Esophagus squamous epithelium (tissue), 5 donors: ENCODE measurements around the gene DEPDC5. TPM values are rescaled to one million over a fixed set of nuclear protein-coding genes. Genes with fewer than 3 reads are reported as not detected.
A peak's percentile ranks its signal among the peaks of the same experiment; 100 is the strongest.

Experiments used
- DNase-seq: peaks from one replicate; lab custom pipeline; 2025; lab: John Stamatoyannopoulos, UW
- H3K27ac ChIP-seq, 4 donors: fragments of 200-600 bp; sonication (generic); one replicate each; pipeline ENCODE4 v1.5.1; 2016 to 2019; ENCODE audit warnings: mild to moderate bottlenecking in 1 of 4
- H3K27me3 ChIP-seq, 4 donors: fragments of 200-600 bp; sonication (generic); 1 replicate in 3 of 4; 2 replicates in 1 of 4; pipeline versions ENCODE4 v1.5.1 to v1.6.0; 2017 to 2021; ENCODE audit warnings: antibody characterized with exemption in 1 of 4
- H3K36me3 ChIP-seq, 3 donors: fragments of 200-600 bp; sonication (generic); one replicate each; pipeline ENCODE4 v1.5.1; 2016 to 2019
- H3K4me1 ChIP-seq, 3 donors: fragments of 200-600 bp; sonication (generic); one replicate each; pipeline ENCODE4 v1.5.1; 2017 to 2019
- H3K4me3 ChIP-seq, 4 donors: fragments of 200-600 bp; sonication (generic); 1 replicate in 3 of 4; 2 replicates in 1 of 4; pipeline ENCODE4 v1.5.1; 2016 to 2019; ENCODE audit warnings: mild to moderate bottlenecking in 2 of 4, moderate library complexity in 1 of 4
- H3K9me3 ChIP-seq, 3 donors: fragments of 200-600 bp; sonication (generic); one replicate each; pipeline ENCODE4 v1.5.1; 2016 to 2019
- POLR2A ChIP-seq, 4 donors: fragments of 450-650 bp; IDR thresholded peaks; one replicate each; pipeline ENCODE4 v1.6.1; 2017; ENCODE audit warnings: antibody characterized with exemption in 4 of 4, mild to moderate bottlenecking in 4 of 4, moderate library complexity in 3 of 4
- WGBS, 2 donors: methylation state at CpG; one replicate each; pipeline ENCODE4 v1.1.5; 2018; 5-methylcytosine and 5-hydroxymethylcytosine counted together
- intact Hi-C: fragments of 100-400 bp; cut with DNase I; formaldehyde crosslinking; loops from one replicate; pipeline ENCODE4 v1.15.0; 2022
- total RNA-seq, 4 donors: library from RNA; depleted of rRNA; stranded (reverse); fragments of >200 nt; gene quantifications; one replicate each; pipeline ENCODE4 v1.1.0, GENCODE V29; 2016
- TF ChIP-seq, protein P1 (sequence below), 6 experiments: fragments of 450-650 bp in 4 of 6; fragments of 200-600 bp in 2 of 6; sonication (generic) in 2 of 6; IDR thresholded peaks; one replicate each; pipeline ENCODE4 v1.5.1; 2016 to 2019; ENCODE audit warnings: antibody characterized with exemption in 6 of 6, mild to moderate bottlenecking in 4 of 6, moderate library complexity in 4 of 6
- donor health status: DM: yes; HTN: yes; CAD: no.

Gene DEPDC5
- total RNA-seq, 4 donors from 2014 or later: 9.0 to 22.5 (median 15.0) TPM

DNA sequence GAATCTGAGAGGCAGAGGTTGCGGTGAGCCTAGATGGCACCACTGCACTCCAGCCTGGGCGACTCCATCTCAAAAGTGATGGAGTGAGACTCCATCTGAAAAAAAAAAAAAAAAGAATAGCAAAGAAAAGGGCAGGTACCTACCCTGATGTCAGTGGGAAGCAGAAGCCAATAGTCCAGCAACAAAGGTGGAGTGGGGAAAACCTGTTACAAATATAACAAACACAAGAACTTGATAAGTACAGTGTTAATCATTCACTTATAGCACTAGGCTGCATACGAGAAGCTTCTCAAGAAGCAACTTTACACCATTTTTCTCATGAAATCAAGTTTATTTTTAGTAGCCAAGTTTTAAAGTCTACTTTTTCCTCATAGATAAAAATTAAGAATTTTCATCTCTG, 128.0 kb downstream of the DEPDC5 start:
- H3K36me3 ChIP-seq: peaks cover 0 to 96% (median 5%) of the 10 kb centered on the region in 3 donors
- 94 to 97% methylated on average over 3 of the region's 3 CpGs for WGBS, 2 donors
- H3K4me1 ChIP-seq: no peaks in the 10 kb centered on the region
- DNase-seq: no peak
- H3K27ac ChIP-seq: no peak overlapping the region
- no peaks in the 10 kb centered on the region for H3K27me3 ChIP-seq
- no peaks in the 10 kb centered on the region for H3K9me3 ChIP-seq
- no peak overlapping the region for H3K4me3 ChIP-seq
- no peak for TF ChIP-seq POLR2A (IDR thresholded peaks at IDR 0.05)
- TF ChIP-seq, protein P1, sequence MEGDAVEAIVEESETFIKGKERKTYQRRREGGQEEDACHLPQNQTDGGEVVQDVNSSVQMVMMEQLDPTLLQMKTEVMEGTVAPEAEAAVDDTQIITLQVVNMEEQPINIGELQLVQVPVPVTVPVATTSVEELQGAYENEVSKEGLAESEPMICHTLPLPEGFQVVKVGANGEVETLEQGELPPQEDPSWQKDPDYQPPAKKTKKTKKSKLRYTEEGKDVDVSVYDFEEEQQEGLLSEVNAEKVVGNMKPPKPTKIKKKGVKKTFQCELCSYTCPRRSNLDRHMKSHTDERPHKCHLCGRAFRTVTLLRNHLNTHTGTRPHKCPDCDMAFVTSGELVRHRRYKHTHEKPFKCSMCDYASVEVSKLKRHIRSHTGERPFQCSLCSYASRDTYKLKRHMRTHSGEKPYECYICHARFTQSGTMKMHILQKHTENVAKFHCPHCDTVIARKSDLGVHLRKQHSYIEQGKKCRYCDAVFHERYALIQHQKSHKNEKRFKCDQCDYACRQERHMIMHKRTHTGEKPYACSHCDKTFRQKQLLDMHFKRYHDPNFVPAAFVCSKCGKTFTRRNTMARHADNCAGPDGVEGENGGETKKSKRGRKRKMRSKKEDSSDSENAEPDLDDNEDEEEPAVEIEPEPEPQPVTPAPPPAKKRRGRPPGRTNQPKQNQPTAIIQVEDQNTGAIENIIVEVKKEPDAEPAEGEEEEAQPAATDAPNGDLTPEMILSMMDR (IDR thresholded peaks at IDR 0.05): no peak
- intact Hi-C loops: no loop called here

DNA sequence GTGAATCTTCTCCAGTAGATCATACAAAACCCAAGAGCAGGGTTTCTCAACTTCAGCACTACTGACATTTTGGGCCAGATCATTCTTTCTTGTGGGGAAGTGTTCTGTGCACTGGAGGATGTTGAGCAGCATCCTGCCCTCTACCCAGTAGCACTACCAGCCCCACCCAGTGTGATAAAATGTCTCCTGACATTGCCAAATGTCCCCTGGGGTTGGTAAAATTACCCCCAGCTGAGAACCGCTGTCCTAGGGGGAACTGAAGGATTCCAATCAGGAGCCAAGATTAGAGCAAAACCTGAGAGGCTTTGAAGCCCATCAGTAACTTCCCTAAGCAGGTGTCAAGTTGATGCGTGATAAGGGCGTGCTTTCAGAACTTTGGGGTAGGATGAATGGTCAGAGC, 129.2 kb downstream of the DEPDC5 start:
- intact Hi-C loops: no loop called here

DNA sequence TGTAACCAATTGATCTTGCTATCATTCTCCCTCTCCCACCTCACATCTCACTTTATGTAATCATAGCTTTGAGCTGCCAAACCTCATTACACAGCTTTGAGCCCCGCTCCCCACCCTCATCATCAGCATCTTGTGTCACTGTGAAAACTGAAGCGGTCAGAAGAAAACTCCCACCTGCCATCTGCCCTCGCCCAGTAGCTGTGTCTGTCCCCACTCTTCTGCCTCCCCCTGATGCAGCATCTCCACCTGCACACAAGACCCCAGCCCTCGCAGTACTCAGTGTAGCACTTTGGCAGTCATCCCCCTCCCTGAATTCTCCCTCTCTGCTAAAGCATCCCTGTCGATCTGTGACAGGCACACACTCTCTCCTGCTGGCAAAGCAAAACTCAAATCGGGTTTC, 130.2 kb downstream of the DEPDC5 start:
- no peaks in the 10 kb centered on the region for H3K27me3 ChIP-seq
- no peak overlapping the region for H3K4me3 ChIP-seq
- no peak for DNase-seq
- TF ChIP-seq, protein P1 (IDR thresholded peaks at IDR 0.05): no peak
- TF ChIP-seq POLR2A (IDR thresholded peaks at IDR 0.05): no peak
- peaks cover 0 to 92% (median 5%) of the 10 kb centered on the region in 3 donors for H3K36me3 ChIP-seq
- H3K27ac ChIP-seq: no peak overlapping the region
- WGBS, 2 donors: 93 to 94% methylated on average over 6 of the region's 6 CpGs
- no peaks in the 10 kb centered on the region for H3K9me3 ChIP-seq
- H3K4me1 ChIP-seq: no peaks in the 10 kb centered on the region
- intact Hi-C loops: no loop called here

More for the DNA sequence above, 129.2 kb downstream of the DEPDC5 start:
- Histone ChIP-seq H3K36me3 (peaks cover 0 to 91% (median 5%) of the 10 kb centered on the region in 3 donors), H3K4me1 (no peaks in the 10 kb centered on the region), H3K27ac (no peak overlapping the region), H3K4me3 (no peak overlapping the region), H3K9me3 (no peaks in the 10 kb centered on the region), H3K27me3 (no peaks in the 10 kb centered on the region)
- DNase-seq: no peak
- TF ChIP-seq POLR2A (IDR thresholded peaks at IDR 0.05): no peak
- TF ChIP-seq, protein P1 (IDR thresholded peaks at IDR 0.05): no peak
- WGBS, 2 donors: 100% methylated on average over 2 of the region's 3 CpGs

DNA sequence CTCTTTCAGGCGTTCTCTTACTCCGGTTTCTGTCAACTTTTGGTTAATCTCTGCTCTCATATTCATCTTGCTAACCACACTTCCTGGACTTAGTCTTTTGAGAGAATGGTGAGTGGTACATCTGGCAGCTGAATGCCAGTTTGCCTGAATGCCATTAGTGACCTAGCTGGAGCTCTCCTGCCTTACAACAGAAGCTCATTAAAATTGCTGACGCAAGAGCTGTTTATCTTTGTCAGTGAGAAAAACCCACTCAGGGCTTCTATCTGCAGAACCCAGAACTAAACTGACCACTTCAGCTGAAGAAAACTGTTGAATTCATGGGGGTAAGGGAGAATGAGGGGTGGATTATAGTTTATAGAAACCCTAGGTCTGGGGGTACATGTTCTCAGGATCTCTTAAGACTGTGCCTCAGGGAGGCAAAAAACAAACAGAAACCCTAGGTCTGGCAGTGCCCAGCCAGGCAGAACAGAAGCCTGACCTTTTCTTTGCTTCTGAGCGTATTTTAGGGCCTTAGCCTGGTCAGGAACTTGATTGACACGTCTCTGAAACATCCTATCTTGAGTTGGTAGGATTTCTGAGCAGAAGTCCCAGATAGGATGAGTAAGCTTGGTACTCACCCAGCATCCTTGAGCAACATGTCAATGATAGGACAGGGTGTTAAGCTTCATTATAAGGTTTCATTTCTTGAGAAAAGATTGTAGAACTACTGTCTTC, 137.7 kb downstream of the DEPDC5 start:
- Histone ChIP-seq H3K27me3 (no peaks in the 10 kb centered on the region), H3K36me3 (peaks cover 0 to 81% (median 9%) of the 10 kb centered on the region in 3 donors), H3K27ac (peak overlapping the region in 1 of 4 donors; percentile 29), H3K9me3 (no peaks in the 10 kb centered on the region), H3K4me3 (no peak overlapping the region), H3K4me1 (no peaks in the 10 kb centered on the region)
- intact Hi-C loops: no loop called here
- 73 to 77% methylated on average over 5 of the region's 5 CpGs for WGBS, 2 donors
- no peak for TF ChIP-seq POLR2A (IDR thresholded peaks at IDR 0.05)
- TF ChIP-seq, protein P1 (IDR thresholded peaks at IDR 0.05): no peak
- no peak for DNase-seq

DNA sequence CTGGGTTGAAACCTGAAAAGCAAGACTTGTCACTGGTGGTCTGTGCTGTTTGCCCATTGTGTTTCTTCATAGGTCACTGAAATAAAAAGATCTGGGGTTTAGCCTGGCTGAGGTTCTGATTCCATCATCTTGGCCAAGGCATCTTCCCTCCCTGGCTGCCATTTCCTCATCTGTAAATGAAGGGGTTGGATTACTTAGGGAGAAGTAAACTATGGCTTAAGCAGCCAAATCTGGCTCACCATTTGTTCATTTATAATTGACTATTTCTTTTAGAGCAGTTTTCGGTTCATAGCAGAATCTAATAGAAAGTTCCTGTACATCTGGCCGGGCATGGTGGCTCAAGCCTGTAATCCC, 138.2 kb downstream of the DEPDC5 start:
- no peaks in the 10 kb centered on the region for H3K4me1 ChIP-seq
- TF ChIP-seq POLR2A (IDR thresholded peaks at IDR 0.05): no peak
- TF ChIP-seq, protein P1 (IDR thresholded peaks at IDR 0.05): no peak
- no peaks in the 10 kb centered on the region for H3K9me3 ChIP-seq
- DNase-seq: no peak
- no peak overlapping the region for H3K4me3 ChIP-seq
- intact Hi-C loops: no loop called here
- no peaks in the 10 kb centered on the region for H3K27me3 ChIP-seq
- peak overlapping the region in 2 of 4 donors; percentile 29 to 58 for H3K27ac ChIP-seq
- 60 to 63% methylated on average over 1 to 2 of the region's 2 CpGs for WGBS, 2 donors
- peaks cover 0 to 81% (median 9%) of the 10 kb centered on the region in 3 donors for H3K36me3 ChIP-seq
